CD14-positive monocyte (primary cell): ENCODE measurements around the gene MESD. TPM values are rescaled to one million over a fixed set of nuclear protein-coding genes. Genes with fewer than 3 reads are reported as not detected.
A peak's percentile ranks its signal among the peaks of the same experiment; 100 is the strongest.

Source experiments
- DNase-seq, 3 donors: peaks; one replicate each; pipeline ENCODE4 v3.0.0-alpha.2; 2011 to 2022
- H2AFZ ChIP-seq: 2 replicates; pipeline ENCODE4 v1.6.0; 2012; ENCODE audit warnings: mild to moderate bottlenecking, low read depth, low read length, inconsistent platforms; ENCODE audit not compliant: insufficient read depth, poor library complexity, severe bottlenecking
- H3K27ac ChIP-seq, 2 donors: 1 replicate in 1 of 2; 2 replicates in 1 of 2; pipeline ENCODE4 v1.5.1; 2012 to 2013; ENCODE audit warnings: low read length in 2 of 2, control low read depth in 1 of 2, inconsistent platforms in 1 of 2, low read depth in 1 of 2, mild to moderate bottlenecking in 1 of 2
- H3K27me3 ChIP-seq, 2 donors: one replicate each; pipeline versions ENCODE4 v1.6.0 to v1.6.1; 2011 to 2013; ENCODE audit warnings: low read length in 2 of 2; ENCODE audit not compliant: control insufficient read depth in 2 of 2, insufficient read depth in 2 of 2
- H3K36me3 ChIP-seq, 2 donors: replicated peaks in 1 of 2; 1 replicate in 1 of 2; 2 replicates in 1 of 2; pipeline versions ENCODE4 v1.5.1 to v1.6.1; 2012 to 2013; ENCODE audit warnings: low read length in 2 of 2, control low read depth in 1 of 2, inconsistent platforms in 1 of 2, mild to moderate bottlenecking in 1 of 2; ENCODE audit not compliant: insufficient read depth in 2 of 2, control insufficient read depth in 1 of 2
- H3K4me1 ChIP-seq, 2 donors: 1 replicate in 1 of 2; 2 replicates in 1 of 2; pipeline versions ENCODE4 v1.5.1 to v1.6.1; 2012 to 2013; ENCODE audit warnings: low read length in 2 of 2, control low read depth in 1 of 2, inconsistent platforms in 1 of 2, mild to moderate bottlenecking in 1 of 2, moderate library complexity in 1 of 2; ENCODE audit not compliant: insufficient read depth in 2 of 2, control insufficient read depth in 1 of 2
- H3K4me2 ChIP-seq: replicated peaks from 2 replicates; pipeline ENCODE3; 2012; ENCODE audit warnings: low read length, moderate library complexity, mild to moderate bottlenecking; ENCODE audit not compliant: poor library complexity, severe bottlenecking; ENCODE audit errors: extremely low read depth
- H3K4me3 ChIP-seq, 3 experiments: fragments of 200-600 bp in 1 of 3; sonication (generic) in 1 of 3; replicated peaks in 1 of 3; 1 replicate in 2 of 3; 2 replicates in 1 of 3; pipeline ENCODE4 v1.5.1; 2011 to 2013; ENCODE audit warnings: low read length in 3 of 3, mild to moderate bottlenecking in 3 of 3, control low read depth in 2 of 3, low read depth in 2 of 3, inconsistent platforms in 1 of 3, moderate library complexity in 1 of 3
- H3K79me2 ChIP-seq: 2 replicates; pipeline ENCODE4 v1.6.0; 2012; ENCODE audit warnings: mild to moderate bottlenecking, control low read depth, inconsistent platforms, low read length, moderate library complexity; ENCODE audit not compliant: insufficient read depth
- H3K9ac ChIP-seq: 2 replicates; pipeline ENCODE4 v1.6.0; 2017; ENCODE audit warnings: low read length, mild to moderate bottlenecking; ENCODE audit not compliant: insufficient read depth, poor library complexity, severe bottlenecking
- H3K9me3 ChIP-seq, 2 donors: replicated peaks in 1 of 2; 1 replicate in 1 of 2; 2 replicates in 1 of 2; pipeline versions ENCODE4 v1.5.1 to v1.6.1; 2012 to 2013; ENCODE audit warnings: low read length in 2 of 2, control low read depth in 1 of 2; ENCODE audit not compliant: control insufficient read depth in 1 of 2, insufficient read depth in 1 of 2
- H4K20me1 ChIP-seq: 2 replicates; pipeline ENCODE4 v1.6.0; 2012; ENCODE audit warnings: mild to moderate bottlenecking, low read length, control low read depth, moderate library complexity; ENCODE audit not compliant: insufficient read depth
- H3K27ac Mint-ChIP-seq, 7 donors: one replicate each; pipeline ENCODE4 v1.8.0; 2020; ENCODE audit warnings: mild to moderate bottlenecking in 7 of 7, mixed read lengths in 7 of 7, moderate library complexity in 6 of 7, inconsistent platforms in 2 of 7
- H3K27me3 Mint-ChIP-seq, 3 donors: one replicate each; pipeline ENCODE4 v1.8.0; 2021 to 2022; ENCODE audit warnings: low read depth in 3 of 3, mild to moderate bottlenecking in 3 of 3, mixed read lengths in 3 of 3, moderate library complexity in 3 of 3, inconsistent platforms in 1 of 3
- H3K36me3 Mint-ChIP-seq, 2 donors: one replicate each; pipeline ENCODE4 v1.8.0; 2020; ENCODE audit warnings: mixed read lengths in 2 of 2, inconsistent platforms in 1 of 2, mild to moderate bottlenecking in 1 of 2
- H3K4me1 Mint-ChIP-seq: one replicate; pipeline ENCODE4 v1.8.0; 2020; ENCODE audit warnings: mild to moderate bottlenecking, mixed read lengths
- H3K4me3 Mint-ChIP-seq, 2 donors: one replicate each; pipeline ENCODE4 v1.8.0; 2020; ENCODE audit warnings: mild to moderate bottlenecking in 2 of 2, mixed read lengths in 2 of 2, moderate library complexity in 1 of 2
- H3K9me3 Mint-ChIP-seq, 7 donors: one replicate each; pipeline ENCODE4 v1.8.0; 2020 to 2022; ENCODE audit warnings: mixed read lengths in 7 of 7, mild to moderate bottlenecking in 6 of 7, moderate library complexity in 6 of 7, inconsistent platforms in 2 of 7
- WGBS: methylation state at CpG from one replicate; pipeline ENCODE4 v1.1.5; 2013; ENCODE audit warnings: missing lambda C conversion rate; ENCODE audit not compliant: insufficient coverage; 5-methylcytosine and 5-hydroxymethylcytosine counted together
- intact Hi-C, 2 donors: fragments of 100-400 bp; cut with micrococcal nuclease; formaldehyde crosslinking; loops; one replicate each; pipeline versions ENCODE4 v1.15.0 to v1.15.1; 2023
- polyA plus RNA-seq, 3 donors: library from polyadenylated mRNA; depleted of rRNA in 1 of 3; unstranded in 2 of 3; stranded (reverse) in 1 of 3; fragments of 300-500 nt in 2 of 3; fragments of >200 nt in 1 of 3; fragmentation: Illumina TruSeq in 2 of 3; gene quantifications; 1 replicate in 2 of 3; 2 replicates in 1 of 3; pipeline ENCODE4 v1.2.3, GENCODE V29; 2012 to 2021
- TF ChIP-seq, protein P1 (sequence below): fragments of 200-600 bp; IDR thresholded peaks from one replicate; pipeline ENCODE4 v1.8.0; 2022; ENCODE audit warnings: antibody characterized with exemption, mild to moderate bottlenecking

The MESD gene
- polyA plus RNA-seq, 3 donors: 5.6 to 15.7 (median 13.1) TPM

DNA sequence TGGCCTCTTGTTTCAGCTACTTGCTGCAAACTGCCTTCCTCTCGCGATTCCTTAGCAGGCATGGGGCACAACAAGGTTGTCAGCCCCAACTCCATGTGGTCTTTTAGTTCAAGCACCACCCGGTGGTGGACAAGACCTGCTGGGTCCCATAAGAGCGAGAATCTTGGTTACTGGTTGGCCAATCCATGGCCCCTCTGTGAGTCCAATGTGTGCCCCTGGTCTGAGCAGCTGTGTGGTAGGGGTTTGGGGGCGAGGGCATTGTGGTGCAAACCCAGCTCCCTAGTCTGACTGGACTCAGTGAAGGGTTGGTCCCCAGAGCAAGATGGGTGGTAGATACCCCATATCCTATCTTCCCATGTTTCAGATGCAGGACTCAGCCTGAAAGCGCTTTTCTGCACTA, 48.8 kb downstream of the MESD start:
- WGBS: 97% methylated on average over 4 of the region's 6 CpGs

DNA sequence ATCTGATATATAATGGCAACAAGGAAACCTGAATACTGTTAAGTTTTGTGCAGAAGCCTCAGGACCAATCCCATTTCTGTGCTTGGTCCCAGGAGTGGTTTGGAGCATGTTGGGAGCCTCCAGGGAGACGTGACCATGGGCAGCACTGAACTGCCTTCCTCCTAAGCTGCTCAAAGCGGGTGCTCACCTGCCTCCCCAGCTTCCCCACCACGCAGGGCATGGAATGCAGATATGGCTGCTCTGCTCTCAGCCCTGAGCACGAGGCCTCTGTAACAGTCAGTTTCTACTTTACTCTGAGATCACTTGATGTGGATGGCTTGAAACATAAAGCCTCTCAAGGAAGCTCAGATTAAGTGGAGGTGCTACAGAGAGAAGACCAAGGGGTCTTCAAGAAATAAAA, 49.3 kb downstream of the MESD start:
- TF ChIP-seq, protein P1, sequence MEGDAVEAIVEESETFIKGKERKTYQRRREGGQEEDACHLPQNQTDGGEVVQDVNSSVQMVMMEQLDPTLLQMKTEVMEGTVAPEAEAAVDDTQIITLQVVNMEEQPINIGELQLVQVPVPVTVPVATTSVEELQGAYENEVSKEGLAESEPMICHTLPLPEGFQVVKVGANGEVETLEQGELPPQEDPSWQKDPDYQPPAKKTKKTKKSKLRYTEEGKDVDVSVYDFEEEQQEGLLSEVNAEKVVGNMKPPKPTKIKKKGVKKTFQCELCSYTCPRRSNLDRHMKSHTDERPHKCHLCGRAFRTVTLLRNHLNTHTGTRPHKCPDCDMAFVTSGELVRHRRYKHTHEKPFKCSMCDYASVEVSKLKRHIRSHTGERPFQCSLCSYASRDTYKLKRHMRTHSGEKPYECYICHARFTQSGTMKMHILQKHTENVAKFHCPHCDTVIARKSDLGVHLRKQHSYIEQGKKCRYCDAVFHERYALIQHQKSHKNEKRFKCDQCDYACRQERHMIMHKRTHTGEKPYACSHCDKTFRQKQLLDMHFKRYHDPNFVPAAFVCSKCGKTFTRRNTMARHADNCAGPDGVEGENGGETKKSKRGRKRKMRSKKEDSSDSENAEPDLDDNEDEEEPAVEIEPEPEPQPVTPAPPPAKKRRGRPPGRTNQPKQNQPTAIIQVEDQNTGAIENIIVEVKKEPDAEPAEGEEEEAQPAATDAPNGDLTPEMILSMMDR: no peak
- peaks cover 36 to 46% of the 10 kb centered on the region in 2 donors for H3K36me3 Mint-ChIP-seq
- Histone ChIP-seq H3K9ac (no peak overlapping the region), H3K4me2 (no peak overlapping the region), H3K27me3 (no peaks in the 10 kb centered on the region), H3K9me3 (no peaks in the 10 kb centered on the region), H3K79me2 (no peaks in the 10 kb centered on the region), H3K4me1 (no peaks in the 10 kb centered on the region), H3K4me3 (no peak overlapping the region), H2AFZ (no peak overlapping the region), H3K36me3 (peaks cover 11 to 31% of the 10 kb centered on the region in 2 donors), H4K20me1 (no peaks in the 10 kb centered on the region), H3K27ac (no peak overlapping the region)
- no peak overlapping the region for H3K4me3 Mint-ChIP-seq
- intact Hi-C loops: no loop called here
- peaks cover 0 to 3% (median 0%) of the 10 kb centered on the region in 3 donors for H3K27me3 Mint-ChIP-seq
- no CpG with 5 or more reads among the region's 4 CpGs for WGBS
- no peak for DNase-seq
- no peaks in the 10 kb centered on the region for H3K9me3 Mint-ChIP-seq
- no peaks in the 10 kb centered on the region for H3K4me1 Mint-ChIP-seq
- peak overlapping the region in 1 of 7 donors; percentile 10 for H3K27ac Mint-ChIP-seq

More for the DNA sequence above, 48.8 kb downstream of the MESD start:
- Mint-ChIP-seq H3K27ac (no peak overlapping the region), H3K27me3 (peaks cover 0 to 3% (median 0%) of the 10 kb centered on the region in 3 donors), H3K36me3 (peaks cover 36 to 52% of the 10 kb centered on the region in 2 donors), H3K4me3 (no peak overlapping the region), H3K9me3 (no peaks in the 10 kb centered on the region), H3K4me1 (no peaks in the 10 kb centered on the region)
- Histone ChIP-seq H4K20me1 (no peaks in the 10 kb centered on the region), H3K4me3 (no peak overlapping the region), H3K36me3 (peaks cover 11 to 36% of the 10 kb centered on the region in 2 donors), H2AFZ (no peak overlapping the region), H3K4me2 (no peak overlapping the region), H3K27me3 (no peaks in the 10 kb centered on the region), H3K4me1 (no peaks in the 10 kb centered on the region), H3K9ac (no peak overlapping the region), H3K27ac (no peak overlapping the region), H3K79me2 (no peaks in the 10 kb centered on the region), H3K9me3 (no peaks in the 10 kb centered on the region)
- TF ChIP-seq, protein P1: no peak
- no peak for DNase-seq
- intact Hi-C loops: no loop called here
